H1 (cell line): ENCODE data around the gene SLC7A10. TPM values are rescaled to one million over a fixed set of nuclear protein-coding genes. Genes with fewer than 3 reads are reported as not detected.

Source experiments
- CTCF ChIA-PET: fragments of 300-600 bp; sonication (Branson Sonifier 250); formaldehyde crosslinking; loops from one replicate; lab custom pipeline; 2021; ENCODE audit not compliant: partially characterized antibody; lab: Charles Lee
- POLR2A ChIA-PET: fragments of 300-600 bp; sonication (Branson Sonifier 250); formaldehyde crosslinking; loops from one replicate; lab custom pipeline; 2021; ENCODE audit warnings: inconsistent platforms; ENCODE audit not compliant: partially characterized antibody; lab: Charles Lee
- DNase-seq, 2 experiments: peaks; one replicate each; pipeline versions ENCODE4 v3.0.0 to v3.0.0-alpha.2; 2010 to 2022; ENCODE audit warnings: low spot score in 2 of 2, low read depth in 1 of 2, mixed read lengths in 1 of 2
- FAIRE-seq: peaks from 2 replicates; lab custom pipeline; 2011; peaks lifted over from hg19 to GRCh38; lab: Jason Lieb, UNC
- H2AFZ ChIP-seq: 2 replicates; pipeline ENCODE4 v1.8.1; 2012; ENCODE audit warnings: low read length, inconsistent platforms
- H2AK5ac ChIP-seq: 2 replicates; pipeline ENCODE4 v1.6.1; 2013; ENCODE audit warnings: low read depth, low read length
- H2BK120ac ChIP-seq: replicated peaks from 2 replicates; pipeline ENCODE3; 2013; ENCODE audit warnings: low read depth, low read length, inconsistent platforms
- H2BK12ac ChIP-seq: 2 replicates; pipeline ENCODE4 v1.6.1; 2013; ENCODE audit warnings: low read depth, low read length
- H2BK15ac ChIP-seq: 2 replicates; pipeline ENCODE4 v1.6.1; 2013; ENCODE audit warnings: low read length
- H2BK20ac ChIP-seq: 2 replicates; pipeline ENCODE4 v1.6.1; 2013; ENCODE audit warnings: low read length
- H2BK5ac ChIP-seq: 2 replicates; pipeline ENCODE4 v1.6.1; 2013; ENCODE audit warnings: low read depth, low read length
- H3K14ac ChIP-seq: 2 replicates; pipeline ENCODE4 v1.6.1; 2013; ENCODE audit warnings: inconsistent platforms; ENCODE audit not compliant: insufficient read length
- H3K18ac ChIP-seq: 2 replicates; pipeline ENCODE4 v1.6.1; 2013; ENCODE audit warnings: low read length; ENCODE audit errors: extremely low read depth
- H3K23ac ChIP-seq: 2 replicates; pipeline ENCODE4 v1.6.1; 2013; ENCODE audit warnings: inconsistent platforms; ENCODE audit not compliant: insufficient read length
- H3K23me2 ChIP-seq: 2 replicates; pipeline ENCODE4 v1.6.1; 2013; ENCODE audit warnings: low read depth, low read length
- H3K27ac ChIP-seq: 2 replicates; pipeline ENCODE4 v1.6.1; 2011; ENCODE audit warnings: low read depth, low read length, inconsistent platforms
- H3K27me3 ChIP-seq, 4 experiments: replicated peaks in 1 of 4; 1 replicate in 1 of 4; 2 replicates in 3 of 4; pipeline versions ENCODE4 v1.6.1 to v1.8.1; 2011 to 2013; ENCODE audit warnings: low read length in 3 of 4, mild to moderate bottlenecking in 3 of 4, inconsistent platforms in 2 of 4, mixed read lengths in 2 of 4, moderate library complexity in 1 of 4; ENCODE audit not compliant: control insufficient read depth in 3 of 4, insufficient read depth in 3 of 4; ENCODE audit errors: extremely low read depth in 1 of 4
- H3K36me3 ChIP-seq, 4 experiments: 2 replicates each; pipeline versions ENCODE4 v1.6.1 to v1.8.1; 2011 to 2013; ENCODE audit warnings: mild to moderate bottlenecking in 4 of 4, low read length in 3 of 4, moderate library complexity in 2 of 4, control low read depth in 1 of 4, inconsistent platforms in 1 of 4; ENCODE audit not compliant: insufficient read depth in 4 of 4, control insufficient read depth in 2 of 4
- H3K4ac ChIP-seq: replicated peaks from 2 replicates; pipeline ENCODE3; 2013; ENCODE audit warnings: low read length, low read depth, mixed read lengths, inconsistent platforms; ENCODE audit not compliant: insufficient read length
- H3K4me1 ChIP-seq, 4 experiments: replicated peaks in 1 of 4; 1 replicate in 1 of 4; 2 replicates in 3 of 4; pipeline versions ENCODE4 v1.6.1 to v1.8.1; 2011 to 2013; ENCODE audit warnings: low read length in 3 of 4, inconsistent platforms in 2 of 4, mixed read lengths in 1 of 4; ENCODE audit not compliant: insufficient read depth in 4 of 4, control insufficient read depth in 3 of 4
- H3K4me2 ChIP-seq, 2 experiments: 2 replicates each; pipeline versions ENCODE4 v1.6.1 to v1.8.1; 2011 to 2013; ENCODE audit warnings: low read depth in 2 of 2, low read length in 2 of 2, control low read depth in 1 of 2, inconsistent platforms in 1 of 2, mild to moderate bottlenecking in 1 of 2; ENCODE audit not compliant: insufficient read depth in 1 of 2
- H3K4me3 ChIP-seq, 4 experiments: fragments of 200-600, 300-600 bp in 1 of 4; sonication (generic), shearing (Covaris generic), sonication (Bioruptor Twin) in 1 of 4; 2 replicates each; pipeline versions ENCODE4 v1.5.1 to v1.8.1; 2011 to 2016; ENCODE audit warnings: low read length in 4 of 4, low read depth in 3 of 4, control low read depth in 2 of 4, inconsistent platforms in 2 of 4, mild to moderate bottlenecking in 2 of 4, mixed read lengths in 1 of 4, moderate library complexity in 1 of 4; ENCODE audit not compliant: insufficient read depth in 2 of 4; ENCODE audit errors: extremely low read depth in 1 of 4
- H3K56ac ChIP-seq: replicated peaks from 2 replicates; pipeline ENCODE3; 2013; ENCODE audit warnings: low read depth, mild to moderate bottlenecking, mixed read lengths, low read length, inconsistent platforms; ENCODE audit not compliant: insufficient read length
- H3K79me1 ChIP-seq: 2 replicates; pipeline ENCODE4 v1.6.1; 2013; ENCODE audit warnings: low read depth, low read length, control low read depth
- H3K79me2 ChIP-seq, 2 experiments: 2 replicates each; pipeline versions ENCODE4 v1.6.1 to v1.8.1; 2012 to 2013; ENCODE audit warnings: low read length in 2 of 2, mild to moderate bottlenecking in 2 of 2, inconsistent platforms in 1 of 2; ENCODE audit not compliant: insufficient read depth in 2 of 2, control insufficient read depth in 1 of 2
- H3K9ac ChIP-seq, 4 experiments: replicated peaks in 1 of 4; 1 replicate in 1 of 4; 2 replicates in 3 of 4; pipeline versions ENCODE4 v1.6.1 to v1.8.1; 2011 to 2013; ENCODE audit warnings: low read depth in 3 of 4, low read length in 3 of 4, control low read depth in 2 of 4, mild to moderate bottlenecking in 2 of 4, moderate library complexity in 2 of 4, inconsistent platforms in 1 of 4; ENCODE audit errors: extremely low read depth in 1 of 4
- H3K9me3 ChIP-seq, 2 experiments: 2 replicates each; pipeline versions ENCODE4 v1.6.1 to v1.8.1; 2012 to 2013; ENCODE audit warnings: mild to moderate bottlenecking in 2 of 2, moderate library complexity in 2 of 2, control low read depth in 1 of 2, inconsistent platforms in 1 of 2, low read depth in 1 of 2, low read length in 1 of 2, mixed read lengths in 1 of 2; ENCODE audit not compliant: insufficient read depth in 2 of 2
- H4K20me1 ChIP-seq, 2 experiments: replicated peaks in 1 of 2; 2 replicates each; pipeline versions ENCODE3 to v1.8.1; 2011 to 2013; ENCODE audit warnings: inconsistent platforms in 2 of 2, low read length in 2 of 2, mild to moderate bottlenecking in 1 of 2; ENCODE audit not compliant: insufficient read depth in 2 of 2, control insufficient read depth in 1 of 2
- H4K5ac ChIP-seq: 2 replicates; pipeline ENCODE4 v1.6.1; 2013; ENCODE audit warnings: low read length, low read depth, mixed read lengths, inconsistent platforms; ENCODE audit not compliant: insufficient read length
- H4K8ac ChIP-seq: 2 replicates; pipeline ENCODE4 v1.8.0; 2013; ENCODE audit warnings: mild to moderate bottlenecking, moderate library complexity, low read length, inconsistent platforms; ENCODE audit not compliant: insufficient read depth; ENCODE audit errors: extremely low read depth
- H4K91ac ChIP-seq: replicated peaks from 2 replicates; pipeline ENCODE3; 2013; ENCODE audit warnings: low read length, mixed read lengths, inconsistent platforms; ENCODE audit not compliant: insufficient read length
- BCL11A ChIP-seq, 2 experiments: IDR thresholded peaks; one replicate each; pipeline ENCODE4 v1.6.1; 2011; ENCODE audit warnings: low read depth in 2 of 2, low read length in 2 of 2, mild to moderate bottlenecking in 2 of 2
- BRCA1 ChIP-seq: IDR thresholded peaks from 2 replicates; pipeline ENCODE4 v1.6.1; 2012; ENCODE audit warnings: low read depth, low read length, improper control_type of control experiment
- CTBP2 ChIP-seq: IDR thresholded peaks from 2 replicates; pipeline ENCODE4 v1.7.0; 2011; ENCODE audit warnings: borderline replicate concordance, mild to moderate bottlenecking, moderate library complexity, mixed read lengths, low read length; ENCODE audit not compliant: insufficient read depth, insufficient read length
- EP300 ChIP-seq, 2 experiments: IDR thresholded peaks; 1 replicate in 1 of 2; 2 replicates in 1 of 2; pipeline ENCODE4 v1.6.1; 2011 to 2012; ENCODE audit warnings: low read depth in 2 of 2, low read length in 2 of 2, mild to moderate bottlenecking in 2 of 2, borderline replicate concordance in 1 of 2, inconsistent platforms in 1 of 2, moderate library complexity in 1 of 2
- EZH2 ChIP-seq: fragments of 200-600 bp; sonication (generic); IDR thresholded peaks from 2 replicates; pipeline ENCODE4 v1.7.1; 2012; ENCODE audit warnings: low read depth, mild to moderate bottlenecking, moderate library complexity, low read length, inconsistent platforms; ENCODE audit not compliant: severe bottlenecking
- JUN ChIP-seq: IDR thresholded peaks from 2 replicates; pipeline ENCODE4 v1.6.1; 2011; ENCODE audit warnings: low read depth, mild to moderate bottlenecking, improper control_type of control experiment, low read length
- POU5F1 ChIP-seq: IDR thresholded peaks from 2 replicates; pipeline ENCODE4 v1.6.1; 2011; ENCODE audit warnings: low read depth, mild to moderate bottlenecking, low read length, moderate library complexity
- RFX5 ChIP-seq: IDR thresholded peaks from 2 replicates; pipeline ENCODE4 v1.6.1; 2011; ENCODE audit warnings: low read depth, low read length, improper control_type of control experiment, borderline replicate concordance
- SAP30 ChIP-seq: fragments of 300-600 bp; sonication (generic); IDR thresholded peaks from 2 replicates; pipeline ENCODE4 v1.7.1; 2012; ENCODE audit warnings: low read length, moderate library complexity, mild to moderate bottlenecking, inconsistent platforms; ENCODE audit not compliant: insufficient read depth, insufficient replicate concordance
- SP4 ChIP-seq: IDR thresholded peaks from 2 replicates; pipeline ENCODE4 v1.6.1; 2012; ENCODE audit warnings: low read length, inconsistent platforms
- TCF12 ChIP-seq: IDR thresholded peaks from 2 replicates; pipeline ENCODE4 v1.6.1; 2011; ENCODE audit warnings: low read depth, mild to moderate bottlenecking, low read length
- TEAD4 ChIP-seq: IDR thresholded peaks from 2 replicates; pipeline ENCODE4 v1.6.1; 2012; ENCODE audit warnings: low read depth, low read length, inconsistent platforms, mixed read lengths
- YY1 ChIP-seq: IDR thresholded peaks from 2 replicates; pipeline ENCODE4 v1.6.1; 2011; ENCODE audit warnings: low read depth, mild to moderate bottlenecking, low read length
- WGBS, 2 experiments: shearing (Covaris generic) in 1 of 2; methylation state at CpG; one replicate each; pipeline versions ENCODE4 v1.1.6 to v1.1.7; 2013 to 2015; ENCODE audit warnings: low lambda C conversion rate in 2 of 2, mixed read lengths in 2 of 2, inconsistent platforms in 1 of 2, low coverage in 1 of 2, missing lambda C conversion rate in 1 of 2; ENCODE audit not compliant: insufficient replicate concordance in 2 of 2, insufficient coverage in 1 of 2, insufficient read length in 1 of 2; ENCODE audit errors: extremely low coverage in 1 of 2, missing lambda C conversion rate in 1 of 2; 5-methylcytosine and 5-hydroxymethylcytosine counted together
- polyA plus RNA-seq, 7 experiments: library from polyadenylated mRNA; depleted of rRNA in 3 of 7; stranded (reverse) in 5 of 7; unstranded in 2 of 7; fragments of >200 nt in 5 of 7; fragments of 200-250 nt in 2 of 7; gene quantifications; 1 replicate in 5 of 7; 2 replicates in 1 of 7; 4 replicates in 1 of 7; pipeline versions ENCODE4 v1.2.1 to v1.2.3, GENCODE V29; 2011 to 2013; ENCODE audit warnings: missing spikeins in 2 of 7, mixed read lengths in 2 of 7
- total RNA-seq: library from RNA; stranded (reverse); fragmentation: NEBNext Ultra II Directional; extraction: Animal tissue kit (Norgen Biotek cat#: 25700); gene quantifications from 2 replicates; pipeline ENCODE4 v1.2.1, GENCODE V29; 2021

SLC7A10 gene
- total and polyA plus RNA-seq, 2 of the 8 experiments (the other 6 are each of a cell fraction or from before 2014, with no cell fraction given) = 3.7 to 7.1 TPM

- H3K23me2 ChIP-seq = peaks cover 3% of the 10 kb centered on the region; the same call in 1 of the 2 replicates
- H3K9ac ChIP-seq = no peak overlapping the region
- peaks cover 0 to 14% (median 9%) of the 10 kb centered on the region in 4 experiments; a peak in 5 of 7 replicates for H3K27me3 ChIP-seq
- H4K91ac ChIP-seq = no peak overlapping the region
- no peak overlapping the region for H3K4me3 ChIP-seq
- H3K56ac ChIP-seq = no peak overlapping the region
- WGBS, 2 experiments = 95% methylated on average over 11 of the region's 11 CpGs; no CpG with 5 or more reads in 1 of the 2 experiments
- no peak for DNase-seq
- no peak overlapping the region for H3K14ac ChIP-seq
- peaks cover 0 to 4% (median 1%) of the 10 kb centered on the region in 4 experiments; a peak in 4 of 7 replicates for H3K4me1 ChIP-seq
- H2AFZ ChIP-seq = no peak overlapping the region
- no peak overlapping the region for H3K4ac ChIP-seq
- no peak overlapping the region for H3K23ac ChIP-seq
- H2BK20ac ChIP-seq = no peak overlapping the region
- H4K5ac ChIP-seq = no peak overlapping the region
- H3K79me1 ChIP-seq = peaks cover 3% of the 10 kb centered on the region; the same call in 1 of the 2 replicates
- no peak for FAIRE-seq
- no peak overlapping the region for H3K4me2 ChIP-seq
- no peak overlapping the region for H4K8ac ChIP-seq
- no peak overlapping the region for H2BK5ac ChIP-seq
- H3K9me3 ChIP-seq = no peaks in the 10 kb centered on the region
- H3K18ac ChIP-seq = no peak overlapping the region
- H4K20me1 ChIP-seq = peaks cover 4 to 6% of the 10 kb centered on the region in 2 experiments
- H2BK15ac ChIP-seq = no peak overlapping the region
- H3K79me2 ChIP-seq = no peaks in the 10 kb centered on the region
- CTCF ChIA-PET = interaction anchor here (0.8 to 3.9 kb wide), 8 partner anchors 13 to 211 kb away, joined by 3 to 21 read pairs (median 4); no protein-coding TSS in a partner anchor
- H2AK5ac ChIP-seq = no peak overlapping the region
- H3K36me3 ChIP-seq = peaks cover 0 to under 1% (median 0%) of the 10 kb centered on the region in 4 experiments; a peak in 1 of 8 replicates
- POLR2A ChIA-PET = interaction anchor here (0.7 to 1.3 kb wide), 3 partner anchors 11 to 16 kb away, joined by 3 to 4 read pairs (median 3); no protein-coding TSS in a partner anchor
- no peak overlapping the region for H2BK120ac ChIP-seq
- H2BK12ac ChIP-seq = no peak overlapping the region
- no peak overlapping the region for H3K27ac ChIP-seq
- no peak for TF ChIP-seq POU5F1
- no peak for TF ChIP-seq JUN
- no peak for TF ChIP-seq SP4
- TF ChIP-seq TEAD4 = no peak
- no peak for TF ChIP-seq YY1
- TF ChIP-seq TCF12 = no peak
- TF ChIP-seq BRCA1 = no peak
- TF ChIP-seq SAP30 = no peak
- TF ChIP-seq BCL11A (IDR thresholded peaks at IDR 0.05; ENCODE audit: low read depth in 2 of 2, low read length in 2 of 2) = no peak
- no peak for TF ChIP-seq EP300 (IDR thresholded peaks at IDR 0.05; ENCODE audit: borderline replicate concordance in 1 of 2, low read depth in 2 of 2, low read length in 2 of 2)
- no peak for TF ChIP-seq RFX5
- no peak for TF ChIP-seq CTBP2
- no peak for TF ChIP-seq EZH2
Measured at GRCh38 chr19:33197591-33198000, 28.1 kb downstream of the SLC7A10 start.
